Mesenchymal stem cell (in vitro differentiated cells and primary cell): ENCODE data around the gene MAGI3.
A peak's percentile ranks its signal among the peaks of the same experiment; 100 is the strongest.

ENCODE experiments used
- DNase-seq: peaks from one replicate; pipeline ENCODE4 v3.0.0-alpha.2; 2013
- H2AFZ ChIP-seq: one replicate; pipeline ENCODE4 v1.6.1; 2013; ENCODE audit warnings: low read depth, mild to moderate bottlenecking, control low read depth, inconsistent platforms, low read length, moderate library complexity
- H2AK5ac ChIP-seq: 2 replicates; pipeline ENCODE4 v1.6.1; 2013; ENCODE audit warnings: low read length, moderate library complexity, mild to moderate bottlenecking, inconsistent platforms; ENCODE audit not compliant: severe bottlenecking
- H2BK120ac ChIP-seq: one replicate; pipeline ENCODE4 v1.6.1; 2013; ENCODE audit warnings: low read depth, mild to moderate bottlenecking, inconsistent platforms, low read length, moderate library complexity
- H2BK12ac ChIP-seq, 2 experiments: one replicate each; pipeline ENCODE4 v1.6.1; 2013; ENCODE audit warnings: inconsistent platforms in 2 of 2, low read length in 2 of 2, mild to moderate bottlenecking in 2 of 2, moderate library complexity in 2 of 2, control low read depth in 1 of 2
- H2BK15ac ChIP-seq: one replicate; pipeline ENCODE4 v1.6.1; 2013; ENCODE audit warnings: mild to moderate bottlenecking, low read depth, inconsistent platforms; ENCODE audit not compliant: poor library complexity, severe bottlenecking
- H2BK5ac ChIP-seq: 2 replicates; pipeline ENCODE4 v1.6.1; 2013; ENCODE audit warnings: low read depth, mild to moderate bottlenecking, low read length, control low read depth, inconsistent platforms; ENCODE audit not compliant: poor library complexity, severe bottlenecking
- H3K14ac ChIP-seq, 2 experiments: one replicate each; pipeline ENCODE4 v1.6.1; 2013; ENCODE audit warnings: inconsistent platforms in 2 of 2, low read length in 2 of 2, control low read depth in 1 of 2, mild to moderate bottlenecking in 1 of 2, moderate library complexity in 1 of 2
- H3K18ac ChIP-seq, 2 experiments: one replicate each; pipeline ENCODE4 v1.6.1; 2013; ENCODE audit warnings: inconsistent platforms in 2 of 2, low read length in 2 of 2, control low read depth in 1 of 2, low read depth in 1 of 2, mild to moderate bottlenecking in 1 of 2
- H3K23ac ChIP-seq, 2 experiments: one replicate each; pipeline ENCODE4 v1.6.1; 2013; ENCODE audit warnings: inconsistent platforms in 2 of 2, low read length in 2 of 2, mild to moderate bottlenecking in 2 of 2, moderate library complexity in 2 of 2, control low read depth in 1 of 2
- H3K27ac ChIP-seq: 2 replicates; pipeline ENCODE4 v1.5.1; 2013; ENCODE audit warnings: mild to moderate bottlenecking, moderate library complexity, low read length, control low read depth, inconsistent platforms; ENCODE audit not compliant: poor library complexity, severe bottlenecking
- H3K27me3 ChIP-seq, 2 experiments: 2 replicates each; pipeline versions ENCODE4 v1.6.1 to v1.7.0; 2013; ENCODE audit warnings: low read length in 2 of 2, mild to moderate bottlenecking in 2 of 2, moderate library complexity in 2 of 2, control low read depth in 1 of 2, inconsistent platforms in 1 of 2; ENCODE audit not compliant: control insufficient read depth in 1 of 2, insufficient read depth in 1 of 2
- H3K36me3 ChIP-seq, 2 experiments: 2 replicates each; pipeline versions ENCODE4 v1.6.1 to v1.7.0; 2013; ENCODE audit warnings: low read length in 2 of 2, control low read depth in 1 of 2, inconsistent platforms in 1 of 2, low read depth in 1 of 2, mild to moderate bottlenecking in 1 of 2; ENCODE audit not compliant: insufficient read depth in 2 of 2, control insufficient read depth in 1 of 2
- H3K4ac ChIP-seq, 2 experiments: one replicate each; pipeline ENCODE4 v1.6.1; 2013; ENCODE audit warnings: inconsistent platforms in 2 of 2, low read length in 2 of 2, mild to moderate bottlenecking in 2 of 2, moderate library complexity in 2 of 2, control low read depth in 1 of 2, low read depth in 1 of 2
- H3K4me1 ChIP-seq: 2 replicates; pipeline ENCODE4 v1.6.1; 2013; ENCODE audit warnings: low read depth, low read length, control low read depth; ENCODE audit not compliant: control insufficient read depth, insufficient read depth
- H3K4me2 ChIP-seq: 2 replicates; pipeline ENCODE4 v1.6.1; 2013; ENCODE audit warnings: low read length, mild to moderate bottlenecking, inconsistent platforms; ENCODE audit not compliant: poor library complexity, severe bottlenecking
- H3K4me3 ChIP-seq, 2 experiments: 2 replicates each; pipeline versions ENCODE4 v1.5.1 to v1.7.0; 2013; ENCODE audit warnings: low read length in 2 of 2, mild to moderate bottlenecking in 2 of 2, control low read depth in 1 of 2, low read depth in 1 of 2; ENCODE audit not compliant: insufficient read depth in 1 of 2
- H3K79me1 ChIP-seq: replicated peaks from 2 replicates; pipeline ENCODE4 v1.6.1; 2013; ENCODE audit warnings: mild to moderate bottlenecking, control low read depth, low read length, inconsistent platforms; ENCODE audit not compliant: poor library complexity, severe bottlenecking
- H3K9ac ChIP-seq: 2 replicates; pipeline ENCODE4 v1.7.0; 2013; ENCODE audit warnings: mild to moderate bottlenecking, low read length, moderate library complexity
- H3K9me3 ChIP-seq: 2 replicates; pipeline ENCODE4 v1.7.0; 2013; ENCODE audit warnings: mild to moderate bottlenecking, low read length; ENCODE audit not compliant: control insufficient read depth
- H4K8ac ChIP-seq: one replicate; pipeline ENCODE4 v1.6.1; 2013; ENCODE audit warnings: inconsistent platforms, mild to moderate bottlenecking, low read length, moderate library complexity
- H4K91ac ChIP-seq: one replicate; pipeline ENCODE4 v1.6.1; 2013; ENCODE audit warnings: mild to moderate bottlenecking, low read length, inconsistent platforms
- WGBS: methylation state at CpG from one replicate; pipeline ENCODE4 v1.1.7; 2013; ENCODE audit warnings: mixed read lengths; 5-methylcytosine and 5-hydroxymethylcytosine counted together

The MAGI3 gene

GRCh38 chr1:113541106-113541505 lies 150.8 kb downstream of the MAGI3 start:
- no peak overlapping the region for H3K14ac ChIP-seq
- no peak overlapping the region for H2BK12ac ChIP-seq
- no peak overlapping the region for H3K4ac ChIP-seq
- H3K27ac ChIP-seq: no peak overlapping the region
- no peak overlapping the region for H2BK15ac ChIP-seq
- H3K23ac ChIP-seq: no peak overlapping the region
- H3K9ac ChIP-seq: no peak overlapping the region
- no peaks in the 10 kb centered on the region for H3K27me3 ChIP-seq
- H3K9me3 ChIP-seq: no peaks in the 10 kb centered on the region
- H3K4me3 ChIP-seq: no peak overlapping the region
- 100% methylated on average over 1 of the region's 2 CpGs for WGBS
- DNase-seq: no peak
- H2BK5ac ChIP-seq: no peak overlapping the region
- H2AFZ ChIP-seq: no peak overlapping the region
- no peak overlapping the region for H3K4me2 ChIP-seq
- H2BK120ac ChIP-seq: no peak overlapping the region
- no peak overlapping the region for H3K18ac ChIP-seq
- H3K79me1 ChIP-seq: peaks cover 10% of the 10 kb centered on the region
- no peak overlapping the region for H4K8ac ChIP-seq
- H3K4me1 ChIP-seq: peaks cover 2% of the 10 kb centered on the region
- H4K91ac ChIP-seq: no peak overlapping the region
- H2AK5ac ChIP-seq: no peak overlapping the region
- no peaks in the 10 kb centered on the region for H3K36me3 ChIP-seq

- Histone ChIP-seq H2BK120ac (no peak overlapping the region), H2AK5ac (no peak overlapping the region), H3K27me3 (no peaks in the 10 kb centered on the region), H3K23ac (no peak overlapping the region), H2BK5ac (peak overlapping the region; percentile 3), H4K8ac (no peak overlapping the region), H3K4me1 (peaks cover 2% of the 10 kb centered on the region), H2AFZ (no peak overlapping the region), H3K9me3 (no peaks in the 10 kb centered on the region), H3K27ac (peak overlapping the region; percentile 75), H3K9ac (no peak overlapping the region), H3K14ac (no peak overlapping the region), H3K79me1 (peaks cover 10% of the 10 kb centered on the region), H3K4me3 (no peak overlapping the region), H4K91ac (no peak overlapping the region), H3K4ac (no peak overlapping the region), H3K36me3 (no peaks in the 10 kb centered on the region), H3K18ac (no peak overlapping the region), H3K4me2 (no peak overlapping the region), H2BK15ac (no peak overlapping the region), H2BK12ac (no peak overlapping the region)
- peak; percentile 93 for DNase-seq
- 28% methylated on average over 5 of the region's 6 CpGs for WGBS
These were observed 151.9 kb downstream of the MAGI3 start for GRCh38 chr1:113542221-113542701.

- Histone ChIP-seq H3K9ac (no peak overlapping the region), H2BK120ac (no peak overlapping the region), H2BK5ac (no peak overlapping the region), H3K9me3 (no peaks in the 10 kb centered on the region), H3K4me2 (no peak overlapping the region), H3K23ac (no peak overlapping the region), H3K18ac (no peak overlapping the region), H3K27ac (no peak overlapping the region), H3K4ac (no peak overlapping the region), H2BK12ac (no peak overlapping the region), H4K91ac (no peak overlapping the region), H3K36me3 (no peaks in the 10 kb centered on the region), H4K8ac (no peak overlapping the region), H2AK5ac (no peak overlapping the region), H3K27me3 (no peaks in the 10 kb centered on the region), H3K4me1 (peaks cover 2% of the 10 kb centered on the region), H3K79me1 (peaks cover 9% of the 10 kb centered on the region), H2BK15ac (no peak overlapping the region), H3K14ac (no peak overlapping the region), H2AFZ (no peak overlapping the region), H3K4me3 (no peak overlapping the region)
- no peak for DNase-seq
- WGBS: no CpG with 5 or more reads among the region's 1 CpG
These were observed 152.8 kb downstream of the MAGI3 start for GRCh38 chr1:113543110-113543509.

DNA sequence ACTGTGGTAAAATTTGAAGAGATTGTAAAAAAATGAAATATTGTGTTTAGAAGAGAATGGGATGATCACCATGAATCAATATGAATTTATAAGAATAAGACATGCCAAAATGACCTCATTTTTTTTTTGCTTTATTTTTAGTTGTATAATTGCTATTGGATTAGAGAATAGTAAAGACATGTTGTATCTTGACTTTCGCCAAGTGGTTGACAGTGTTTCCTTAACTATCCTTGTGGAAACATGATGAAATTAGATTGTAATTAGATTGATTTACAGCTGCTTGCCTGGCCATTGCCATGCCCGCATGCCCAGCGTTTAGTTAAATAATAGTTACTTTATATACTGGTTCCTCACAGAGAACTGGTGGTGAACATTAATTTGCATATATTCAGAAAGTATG lies 154.9 kb downstream of the MAGI3 start:
- Histone ChIP-seq H3K4me3 (no peak overlapping the region), H3K4me1 (no peaks in the 10 kb centered on the region), H3K4ac (no peak overlapping the region), H3K79me1 (peaks cover 13% of the 10 kb centered on the region), H2AK5ac (no peak overlapping the region), H2BK5ac (no peak overlapping the region), H3K9me3 (no peaks in the 10 kb centered on the region), H3K27ac (no peak overlapping the region), H3K14ac (no peak overlapping the region), H2BK12ac (no peak overlapping the region), H4K91ac (no peak overlapping the region), H2AFZ (no peak overlapping the region), H3K23ac (no peak overlapping the region), H3K27me3 (no peaks in the 10 kb centered on the region), H2BK120ac (no peak overlapping the region), H3K36me3 (no peaks in the 10 kb centered on the region), H3K4me2 (no peak overlapping the region), H4K8ac (no peak overlapping the region), H3K18ac (no peak overlapping the region), H3K9ac (no peak overlapping the region), H2BK15ac (no peak overlapping the region)
- WGBS: 89% methylated on average over 3 of the region's 3 CpGs
- no peak for DNase-seq
